Glutamatergic neuron (in vitro differentiated cells): ENCODE measurements around the gene NAA80. TPM values are rescaled to one million over a fixed set of nuclear protein-coding genes. Genes with fewer than 3 reads are reported as not detected.
A peak's percentile ranks its signal among the peaks of the same experiment; 100 is the strongest.

Source experiments
- DNase-seq: peaks from one replicate; pipeline ENCODE4 v3.0.0; 2022
- H3K27ac Mint-ChIP-seq: one replicate; pipeline ENCODE4 v1.8.0; 2020; ENCODE audit warnings: mild to moderate bottlenecking, mixed read lengths, inconsistent platforms; ENCODE audit not compliant: unreplicated experiment
- H3K27me3 Mint-ChIP-seq: one replicate; pipeline ENCODE4 v1.8.0; 2020; ENCODE audit warnings: mild to moderate bottlenecking, moderate library complexity, mixed read lengths, inconsistent platforms; ENCODE audit not compliant: unreplicated experiment
- H3K36me3 Mint-ChIP-seq: one replicate; pipeline ENCODE4 v1.8.0; 2020; ENCODE audit warnings: mild to moderate bottlenecking, mixed read lengths, inconsistent platforms; ENCODE audit not compliant: unreplicated experiment
- H3K4me1 Mint-ChIP-seq: one replicate; pipeline ENCODE4 v1.8.0; 2020; ENCODE audit warnings: mild to moderate bottlenecking, low read depth, mixed read lengths, inconsistent platforms; ENCODE audit not compliant: unreplicated experiment
- H3K4me3 Mint-ChIP-seq: one replicate; pipeline ENCODE4 v1.8.0; 2020; ENCODE audit warnings: mild to moderate bottlenecking, mixed read lengths, inconsistent platforms; ENCODE audit not compliant: unreplicated experiment
- H3K9me3 Mint-ChIP-seq: one replicate; pipeline ENCODE4 v1.8.0; 2020; ENCODE audit warnings: mild to moderate bottlenecking, moderate library complexity, mixed read lengths, inconsistent platforms; ENCODE audit not compliant: unreplicated experiment
- total RNA-seq: library from RNA; stranded (reverse); fragmentation: NEBNext Ultra II Directional; extraction: Animal tissue kit (Norgen Biotek cat#: 25700); gene quantifications from one replicate; pipeline ENCODE4 v1.2.1, GENCODE V29; 2021; ENCODE audit not compliant: unreplicated experiment
- TF ChIP-seq, protein P1 (sequence below): fragments of 200-600 bp; sonication (generic); IDR thresholded peaks from one replicate; pipeline ENCODE4 v1.5.0; 2021; ENCODE audit not compliant: partially characterized antibody, unreplicated experiment

Gene NAA80
- total RNA-seq, 1 donor from 2014 or later = 13.3 TPM

DNA sequence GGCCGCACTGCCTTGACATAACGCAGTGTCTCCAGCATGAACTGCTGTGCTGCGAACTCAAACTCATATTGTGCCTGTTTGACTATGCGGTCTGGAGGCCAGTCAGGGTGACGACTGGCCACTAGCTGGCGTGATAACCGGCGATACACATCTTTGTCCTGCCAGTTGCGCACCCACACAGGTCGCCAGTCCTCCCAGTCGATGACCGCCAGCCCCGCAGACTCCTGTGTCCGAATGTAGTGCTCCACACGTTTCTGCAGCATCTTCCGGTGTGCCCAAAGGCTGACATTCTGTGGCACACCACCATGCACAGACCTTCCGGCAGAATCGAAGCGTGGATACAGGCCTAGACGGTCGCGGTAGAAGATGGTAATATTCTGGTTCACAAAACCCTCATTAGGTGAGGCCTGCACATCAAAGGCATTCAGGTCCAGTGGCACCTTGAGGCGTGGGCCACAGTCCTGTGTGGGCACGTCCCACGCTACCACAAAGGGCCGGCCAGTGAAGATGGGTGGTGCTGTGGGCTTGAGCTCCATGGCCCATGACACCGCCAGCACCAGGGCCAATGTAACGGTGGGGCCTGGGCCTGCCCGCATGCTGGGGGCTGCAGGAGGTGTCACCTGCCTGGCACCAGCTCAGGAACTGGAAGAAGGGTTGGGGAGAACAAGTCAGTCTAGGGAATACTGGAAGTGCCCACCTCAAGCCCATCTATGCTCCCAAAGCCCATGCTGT, 20.9 kb upstream of the NAA80 start:
- Mint-ChIP-seq H3K36me3 (no peaks in the 10 kb centered on the region), H3K27ac (peak overlapping the region; percentile 96), H3K4me1 (peaks cover 16% of the 10 kb centered on the region), H3K27me3 (peaks cover 14% of the 10 kb centered on the region), H3K4me3 (peak overlapping the region; percentile 94), H3K9me3 (peaks cover 6% of the 10 kb centered on the region)
- TF ChIP-seq, protein P1, sequence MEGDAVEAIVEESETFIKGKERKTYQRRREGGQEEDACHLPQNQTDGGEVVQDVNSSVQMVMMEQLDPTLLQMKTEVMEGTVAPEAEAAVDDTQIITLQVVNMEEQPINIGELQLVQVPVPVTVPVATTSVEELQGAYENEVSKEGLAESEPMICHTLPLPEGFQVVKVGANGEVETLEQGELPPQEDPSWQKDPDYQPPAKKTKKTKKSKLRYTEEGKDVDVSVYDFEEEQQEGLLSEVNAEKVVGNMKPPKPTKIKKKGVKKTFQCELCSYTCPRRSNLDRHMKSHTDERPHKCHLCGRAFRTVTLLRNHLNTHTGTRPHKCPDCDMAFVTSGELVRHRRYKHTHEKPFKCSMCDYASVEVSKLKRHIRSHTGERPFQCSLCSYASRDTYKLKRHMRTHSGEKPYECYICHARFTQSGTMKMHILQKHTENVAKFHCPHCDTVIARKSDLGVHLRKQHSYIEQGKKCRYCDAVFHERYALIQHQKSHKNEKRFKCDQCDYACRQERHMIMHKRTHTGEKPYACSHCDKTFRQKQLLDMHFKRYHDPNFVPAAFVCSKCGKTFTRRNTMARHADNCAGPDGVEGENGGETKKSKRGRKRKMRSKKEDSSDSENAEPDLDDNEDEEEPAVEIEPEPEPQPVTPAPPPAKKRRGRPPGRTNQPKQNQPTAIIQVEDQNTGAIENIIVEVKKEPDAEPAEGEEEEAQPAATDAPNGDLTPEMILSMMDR = no peak
- DNase-seq = no peak

DNA sequence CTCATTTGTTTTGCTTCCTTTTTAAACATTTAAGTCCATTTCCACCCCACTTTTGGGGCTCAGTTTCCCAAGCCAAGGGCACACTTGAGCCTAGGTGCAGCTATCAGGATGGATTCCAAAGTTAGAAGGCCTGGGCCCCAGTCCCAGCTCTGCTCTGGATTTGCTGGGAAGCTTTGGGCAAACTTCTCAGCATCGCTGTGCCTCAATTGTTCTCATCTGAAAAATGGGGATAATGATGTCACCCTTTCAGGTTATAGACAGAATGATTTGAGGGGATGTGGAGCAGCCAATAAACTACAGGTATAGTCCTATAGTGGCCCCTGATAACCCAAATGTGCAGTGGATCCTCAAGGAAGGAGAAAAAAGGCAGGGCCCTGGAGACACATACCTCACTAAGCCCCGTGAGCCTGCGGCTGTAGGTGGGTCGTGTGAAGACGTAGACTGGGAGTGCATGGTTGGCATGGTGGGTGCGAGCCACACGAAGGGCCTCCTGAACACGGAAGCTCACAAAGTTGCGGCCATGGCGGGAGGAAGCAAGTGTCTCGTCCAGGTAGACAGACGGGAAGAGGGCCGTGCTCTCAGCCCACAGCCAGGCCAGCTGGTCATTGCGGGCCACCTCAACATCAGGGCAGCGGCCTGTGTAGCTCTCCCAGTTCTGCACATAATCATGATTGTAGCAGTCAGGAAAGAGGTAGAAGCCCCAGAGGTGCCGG, 20.1 kb upstream of the NAA80 start:
- no peak for DNase-seq
- Mint-ChIP-seq H3K4me1 (peaks cover 12% of the 10 kb centered on the region), H3K4me3 (peak overlapping the region; percentile 94), H3K9me3 (peaks cover 4% of the 10 kb centered on the region), H3K27ac (no peak overlapping the region), H3K27me3 (peaks cover 14% of the 10 kb centered on the region), H3K36me3 (no peaks in the 10 kb centered on the region)
- TF ChIP-seq, protein P1 = no peak

DNA sequence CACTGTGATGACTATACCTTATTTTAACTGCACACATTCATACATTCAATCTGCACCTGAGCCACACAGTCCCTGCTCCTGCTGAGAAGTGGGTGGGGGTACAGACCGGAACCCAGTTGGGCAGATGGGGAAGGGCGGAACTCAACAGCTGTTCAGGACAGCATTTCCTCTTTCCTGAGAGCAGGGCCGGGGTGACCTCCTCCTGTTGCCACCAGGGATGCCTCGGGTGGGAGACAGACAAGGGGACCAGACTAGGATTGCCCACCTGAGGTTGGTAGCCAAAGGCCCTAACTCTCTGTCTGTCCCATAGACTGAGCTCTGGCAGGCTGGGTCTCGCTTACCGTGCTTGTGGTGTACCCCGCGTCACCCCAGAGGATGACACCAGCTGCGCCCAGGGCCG, 19.4 kb upstream of the NAA80 start:
- TF ChIP-seq, protein P1 = no peak
- H3K9me3 Mint-ChIP-seq = peaks cover 4% of the 10 kb centered on the region
- peaks cover 12% of the 10 kb centered on the region for H3K4me1 Mint-ChIP-seq
- DNase-seq = no peak
- H3K27me3 Mint-ChIP-seq = peaks cover 14% of the 10 kb centered on the region
- H3K4me3 Mint-ChIP-seq = peak overlapping the region; percentile 52
- no peak overlapping the region for H3K27ac Mint-ChIP-seq
- peaks cover 4% of the 10 kb centered on the region for H3K36me3 Mint-ChIP-seq

DNA sequence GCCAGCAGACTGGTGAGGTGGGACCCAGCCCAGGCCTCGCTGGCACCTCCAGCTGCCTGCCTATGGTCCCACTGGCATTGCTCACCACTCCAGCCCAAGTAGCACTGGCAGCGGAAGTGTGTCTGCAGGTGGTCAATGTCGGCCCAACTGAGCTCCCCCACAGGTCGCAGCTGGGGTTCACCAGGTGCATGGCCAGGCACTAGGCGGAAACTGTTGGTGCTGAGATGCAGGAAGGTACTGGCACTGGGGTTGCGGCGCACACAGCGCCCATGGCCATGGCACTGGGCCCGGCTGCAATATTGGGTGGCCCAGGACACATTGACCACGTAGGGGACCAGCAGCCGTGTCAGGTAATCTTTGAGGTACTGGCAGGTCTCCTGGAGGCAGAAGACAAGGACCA, 19.0 kb upstream of the NAA80 start:
- peaks cover 5% of the 10 kb centered on the region for H3K9me3 Mint-ChIP-seq
- TF ChIP-seq, protein P1 = no peak
- no peak overlapping the region for H3K4me3 Mint-ChIP-seq
- peaks cover 15% of the 10 kb centered on the region for H3K27me3 Mint-ChIP-seq
- no peak overlapping the region for H3K27ac Mint-ChIP-seq
- H3K4me1 Mint-ChIP-seq = peaks cover 12% of the 10 kb centered on the region
- H3K36me3 Mint-ChIP-seq = peaks cover 6% of the 10 kb centered on the region
- no peak for DNase-seq

DNA sequence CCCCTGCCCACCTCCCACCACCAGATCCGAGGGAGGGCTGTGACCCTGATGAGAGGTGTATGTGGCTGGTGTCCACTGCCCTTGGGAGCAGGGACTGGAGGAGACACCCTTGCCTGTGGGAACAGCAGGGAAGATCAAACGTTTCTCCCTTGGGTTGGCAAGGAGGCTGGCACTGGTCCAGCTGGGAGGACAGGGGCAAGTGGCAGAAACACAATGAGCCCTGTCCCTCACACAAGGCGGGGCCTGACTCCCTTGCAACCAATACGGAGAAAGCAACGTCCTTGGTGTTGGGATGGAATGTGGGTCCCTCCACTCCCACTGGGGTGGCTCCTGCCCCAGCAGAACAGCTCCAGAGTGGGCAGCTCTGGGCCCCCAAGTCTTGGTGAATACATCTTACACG, 18.1 kb upstream of the NAA80 start:
- Mint-ChIP-seq H3K9me3 (peaks cover 3% of the 10 kb centered on the region), H3K36me3 (peaks cover 6% of the 10 kb centered on the region), H3K4me3 (peak overlapping the region; percentile 9), H3K27ac (no peak overlapping the region), H3K27me3 (peaks cover 16% of the 10 kb centered on the region), H3K4me1 (peaks cover 12% of the 10 kb centered on the region)
- TF ChIP-seq, protein P1 = no peak
- no peak for DNase-seq
